ENCODE results near the gene MAST4. TPM values are rescaled to one million over a fixed set of nuclear protein-coding genes. Genes with fewer than 3 reads are reported as not detected.

Gene MAST4
- total and polyA plus RNA-seq, 2 of the 8 experiments (the other 6 are each of a cell fraction or from before 2014, with no cell fraction given): 1.5 to 2.6 TPM

DNA sequence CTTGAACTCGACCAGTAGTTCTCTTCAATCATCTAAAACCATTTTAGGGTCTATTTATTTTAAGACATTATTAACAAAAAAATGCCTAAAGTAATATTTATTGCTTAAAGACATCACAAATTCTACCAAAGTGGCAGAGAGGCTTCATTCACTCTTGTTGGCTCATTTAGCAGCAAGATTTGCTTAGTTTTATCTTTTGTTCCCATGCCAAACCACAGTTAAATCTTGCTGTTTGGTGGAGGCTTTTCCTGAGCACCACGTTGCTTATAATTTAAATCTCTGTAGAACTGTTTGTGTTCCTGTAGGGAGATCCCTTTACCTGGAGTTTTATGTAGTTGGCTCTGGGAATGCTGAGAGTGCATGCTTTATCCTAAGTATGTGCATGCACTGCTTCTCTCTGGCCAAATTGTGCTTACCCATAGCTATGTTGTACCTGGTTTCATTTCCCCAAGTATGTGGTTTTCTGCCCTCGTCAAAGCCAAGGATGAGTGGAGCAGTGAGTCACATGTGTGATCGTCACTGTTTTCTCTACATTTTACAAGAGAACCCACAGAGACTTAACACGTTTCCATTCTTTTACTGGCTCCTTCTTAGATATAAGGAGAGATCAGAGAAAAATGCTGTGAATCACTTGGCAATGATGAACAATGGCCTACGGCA is 42.1 kb upstream of the MAST4 start (continued):
- TF ChIP-seq POLR2A (IDR thresholded peaks at IDR 0.05; ENCODE audit: control extremely low read depth in 1 of 2, low read depth in 2 of 2, low read length in 2 of 2) (no peak), YY1 (IDR thresholded peaks at IDR 0.05; ENCODE audit: low read depth, low read length) (no peak)

Measured in H1 (cell line).